ENCODE data around the gene C1orf74.

C1orf74 gene

GRCh38 chr1:209761011-209761635, 23.2 kb downstream of the C1orf74 start:
- H3K79me2 ChIP-seq (ENCODE audit: low read length), result peaks cover 11% of the 10 kb centered on the region; the same call in 1 of the 2 replicates
- H2AFZ ChIP-seq (ENCODE audit: low read depth, low read length), result no peak overlapping the region
- H3K27me3 ChIP-seq (ENCODE audit: low read depth, low read length), result no peaks in the 10 kb centered on the region
- H3K9ac ChIP-seq (ENCODE audit: low read length), result no peak overlapping the region
- H4K20me1 ChIP-seq (ENCODE audit: insufficient read depth, low read length), result no peaks in the 10 kb centered on the region
- H3K36me3 ChIP-seq (replicated peaks; ENCODE audit: low read depth, low read length), result peaks cover 35% of the 10 kb centered on the region
- TF ChIP-seq CTCF (IDR thresholded peaks at IDR 0.05; ENCODE audit: low read depth, low read length) (no peak), EZH2phosphoT487 (IDR thresholded peaks at IDR 0.05; ENCODE audit: low read depth) (no peak)
- H3K27ac ChIP-seq (ENCODE audit: low read length), result no peak overlapping the region
- peaks cover 46% of the 10 kb centered on the region for H3K4me1 ChIP-seq (ENCODE audit: low read length)
- no peak overlapping the region for H3K4me2 ChIP-seq (ENCODE audit: low read length)
- no peak overlapping the region for H3K4me3 ChIP-seq (ENCODE audit: low read length)
- no peaks in the 10 kb centered on the region for H3K9me3 ChIP-seq (ENCODE audit: insufficient read depth, low read length)

- Histone ChIP-seq H3K4me3 (ENCODE audit: low read length) (no peak overlapping the region), H3K27ac (ENCODE audit: low read length) (no peak overlapping the region), H3K4me2 (ENCODE audit: low read length) (no peak overlapping the region), H4K20me1 (ENCODE audit: insufficient read depth, low read length) (no peaks in the 10 kb centered on the region), H3K9me3 (ENCODE audit: insufficient read depth, low read length) (no peaks in the 10 kb centered on the region), H3K27me3 (ENCODE audit: low read depth, low read length) (no peaks in the 10 kb centered on the region), H2AFZ (ENCODE audit: low read depth, low read length) (no peak overlapping the region), H3K36me3 (replicated peaks; ENCODE audit: low read depth, low read length) (peaks cover 31% of the 10 kb centered on the region), H3K79me2 (ENCODE audit: low read length) (peaks cover 12% of the 10 kb centered on the region; the same call in 1 of the 2 replicates), H3K9ac (ENCODE audit: low read length) (no peak overlapping the region), H3K4me1 (ENCODE audit: low read length) (peaks cover 52% of the 10 kb centered on the region)
- TF ChIP-seq EZH2phosphoT487 (IDR thresholded peaks at IDR 0.05; ENCODE audit: low read depth) (no peak), CTCF (IDR thresholded peaks at IDR 0.05; ENCODE audit: low read depth, low read length) (no peak)
These were observed 24.5 kb downstream of the C1orf74 start for GRCh38 chr1:209759829-209760359.

GRCh38 chr1:209758400-209758799, 26.0 kb downstream of the C1orf74 start:
- Histone ChIP-seq H3K4me3 (ENCODE audit: low read length) (no peak overlapping the region), H3K9ac (ENCODE audit: low read length) (no peak overlapping the region)

More at GRCh38 chr1:209758400-209758799, 26.0 kb downstream of the C1orf74 start:
- Histone ChIP-seq H3K79me2 (ENCODE audit: low read length) (peaks cover 12% of the 10 kb centered on the region; the same call in 1 of the 2 replicates), H4K20me1 (ENCODE audit: insufficient read depth, low read length) (no peaks in the 10 kb centered on the region), H3K4me1 (ENCODE audit: low read length) (peaks cover 53% of the 10 kb centered on the region), H3K27ac (ENCODE audit: low read length) (no peak overlapping the region), H2AFZ (ENCODE audit: low read depth, low read length) (no peak overlapping the region), H3K4me2 (ENCODE audit: low read length) (no peak overlapping the region), H3K27me3 (ENCODE audit: low read depth, low read length) (no peaks in the 10 kb centered on the region), H3K9me3 (ENCODE audit: insufficient read depth, low read length) (no peaks in the 10 kb centered on the region), H3K36me3 (replicated peaks; ENCODE audit: low read depth, low read length) (peaks cover 24% of the 10 kb centered on the region)
- TF ChIP-seq EZH2phosphoT487 (IDR thresholded peaks at IDR 0.05; ENCODE audit: low read depth) (no peak), CTCF (IDR thresholded peaks at IDR 0.05; ENCODE audit: low read depth, low read length) (no peak)
